ENCODE data around the gene HHIPL1.

GRCh38 chr14:99655521-99655920, 10.6 kb downstream of the HHIPL1 start:
- TF ChIP-seq CTCF (conservative IDR thresholded peaks at IDR 0.05; ENCODE audit: low read length) (no peak), EZH2phosphoT487 (IDR thresholded peaks at IDR 0.05; ENCODE audit: borderline replicate concordance) (no peak)

Data from Loucy (cell line).